IMR-90 (cell line): ENCODE results near the gene ACSF2. TPM values are rescaled to one million over a fixed set of nuclear protein-coding genes. Genes with fewer than 3 reads are reported as not detected.

Source experiments
- ATAC-seq: fragments of 200-7000 bp; cut with Tn5 transposase; 2 replicates; pipeline ENCODE4 v1.9.1; 2020; ENCODE audit warnings: low read depth, mild to moderate bottlenecking, moderate library complexity
- BruUV-seq: library from RNA; stranded (reverse); fragments of 400-500 nt; replicated peaks from 2 replicates; lab custom pipeline; 2021; lab: Mats Ljungman, UMichigan
- CTCF ChIA-PET: fragments of 300-600 bp; formaldehyde crosslinking; extraction: SDS; loops from one replicate; lab custom pipeline; 2021; ENCODE audit warnings: antibody characterized with exemption; lab: Yijun Ruan, JAX
- POLR2A ChIA-PET: fragments of 300-600 bp; sonication (Branson Sonifier 250); formaldehyde crosslinking; loops from one replicate; lab custom pipeline; 2022; ENCODE audit warnings: antibody characterized with exemption; ENCODE audit not compliant: unreplicated experiment; lab: Charles Lee
- DNase-seq: peaks from one replicate; pipeline ENCODE4 v3.0.0; 2013
- H2AFZ ChIP-seq: replicated peaks from 2 replicates; pipeline ENCODE3; 2013; ENCODE audit warnings: low read length, mild to moderate bottlenecking; ENCODE audit not compliant: poor library complexity
- H2AK5ac ChIP-seq: 2 replicates; pipeline ENCODE4 v1.6.1; 2013; ENCODE audit warnings: low read depth, low read length, inconsistent platforms
- H2AK9ac ChIP-seq: replicated peaks from 2 replicates; pipeline ENCODE3; 2013; ENCODE audit warnings: mild to moderate bottlenecking, low read depth, low read length, moderate library complexity; ENCODE audit not compliant: poor library complexity
- H2BK120ac ChIP-seq: 2 replicates; pipeline ENCODE4 v1.6.1; 2013; ENCODE audit warnings: low read depth, low read length, inconsistent platforms
- H2BK15ac ChIP-seq: 3 replicates; pipeline ENCODE4 v1.6.1; 2013; ENCODE audit warnings: low read depth, low read length, inconsistent platforms
- H2BK20ac ChIP-seq: 2 replicates; pipeline ENCODE4 v1.6.1; 2013; ENCODE audit warnings: low read depth, mild to moderate bottlenecking, inconsistent platforms, low read length, moderate library complexity
- H2BK5ac ChIP-seq: 2 replicates; pipeline ENCODE4 v1.6.1; 2013; ENCODE audit warnings: mild to moderate bottlenecking, low read depth, low read length, inconsistent platforms; ENCODE audit not compliant: poor library complexity, severe bottlenecking
- H3K14ac ChIP-seq: replicated peaks from 2 replicates; pipeline ENCODE4 v1.6.1; 2013; ENCODE audit warnings: low read depth, low read length, inconsistent platforms
- H3K18ac ChIP-seq: 2 replicates; pipeline ENCODE4 v1.6.1; 2013; ENCODE audit warnings: low read depth, low read length, control low read depth
- H3K23ac ChIP-seq: 2 replicates; pipeline ENCODE4 v1.6.1; 2013; ENCODE audit warnings: low read depth, low read length, inconsistent platforms
- H3K27ac ChIP-seq: 2 replicates; pipeline ENCODE4 v1.5.1; 2013; ENCODE audit warnings: mild to moderate bottlenecking, control low read depth, low read length; ENCODE audit not compliant: insufficient read depth
- H3K27me3 ChIP-seq: 2 replicates; pipeline ENCODE4 v1.6.1; 2013; ENCODE audit warnings: low read length; ENCODE audit not compliant: control insufficient read depth, insufficient read depth
- H3K36me3 ChIP-seq: 2 replicates; pipeline ENCODE4 v1.6.1; 2013; ENCODE audit warnings: low read length, mixed read lengths; ENCODE audit not compliant: control insufficient read depth, insufficient read depth
- H3K4ac ChIP-seq: 2 replicates; pipeline ENCODE4 v1.6.1; 2013; ENCODE audit warnings: low read depth, low read length, inconsistent platforms
- H3K4me1 ChIP-seq: 2 replicates; pipeline ENCODE4 v1.6.1; 2013; ENCODE audit warnings: low read length, mixed read lengths; ENCODE audit not compliant: control insufficient read depth, insufficient read depth
- H3K4me2 ChIP-seq: 2 replicates; pipeline ENCODE4 v1.6.1; 2013; ENCODE audit warnings: low read depth, mild to moderate bottlenecking, control low read depth, low read length, moderate library complexity
- H3K4me3 ChIP-seq: 2 replicates; pipeline ENCODE4 v1.5.1; 2013; ENCODE audit warnings: low read depth, mild to moderate bottlenecking, control low read depth, low read length, moderate library complexity; ENCODE audit not compliant: insufficient read depth
- H3K56ac ChIP-seq: 2 replicates; pipeline ENCODE4 v1.6.1; 2013; ENCODE audit warnings: low read length, inconsistent platforms; ENCODE audit not compliant: insufficient read depth; ENCODE audit errors: extremely low read depth
- H3K79me1 ChIP-seq, 2 experiments: 2 replicates each; pipeline ENCODE4 v1.6.1; 2013; ENCODE audit warnings: low read length in 2 of 2, inconsistent platforms in 1 of 2, low read depth in 1 of 2
- H3K9ac ChIP-seq: 2 replicates; pipeline ENCODE4 v1.6.1; 2013; ENCODE audit warnings: low read depth, low read length, control low read depth
- H3K9me1 ChIP-seq: 2 replicates; pipeline ENCODE4 v1.6.1; 2013; ENCODE audit warnings: low read length, inconsistent platforms; ENCODE audit not compliant: insufficient read depth
- H3K9me3 ChIP-seq: 2 replicates; pipeline ENCODE4 v1.6.1; 2013; ENCODE audit warnings: low read length; ENCODE audit not compliant: control insufficient read depth, insufficient read depth
- H4K20me1 ChIP-seq: 2 replicates; pipeline ENCODE4 v1.6.1; 2013; ENCODE audit warnings: low read length, inconsistent platforms; ENCODE audit not compliant: insufficient read depth
- H4K5ac ChIP-seq: 2 replicates; pipeline ENCODE4 v1.6.1; 2013; ENCODE audit warnings: mild to moderate bottlenecking, low read depth, low read length, control low read depth
- H4K8ac ChIP-seq, 2 experiments: 2 replicates each; pipeline ENCODE4 v1.6.1; 2013; ENCODE audit warnings: low read depth in 2 of 2, low read length in 2 of 2, control low read depth in 1 of 2, inconsistent platforms in 1 of 2
- H4K91ac ChIP-seq: 2 replicates; pipeline ENCODE4 v1.6.1; 2013; ENCODE audit warnings: low read depth, low read length, inconsistent platforms; ENCODE audit not compliant: insufficient read depth
- BHLHE40 ChIP-seq: fragments of 150-350 bp; IDR thresholded peaks from 2 replicates; pipeline ENCODE4 v1.6.1; 2016; ENCODE audit warnings: mild to moderate bottlenecking, low read depth, low read length
- CEBPB ChIP-seq: IDR thresholded peaks from 2 replicates; pipeline ENCODE4 v1.6.1; 2012; ENCODE audit warnings: low read depth, low read length, improper control_type of control experiment
- MAFK ChIP-seq: IDR thresholded peaks from 2 replicates; pipeline ENCODE4 v1.6.1; 2012; ENCODE audit warnings: low read depth, low read length, improper control_type of control experiment
- MAZ ChIP-seq: IDR thresholded peaks from 2 replicates; pipeline ENCODE4 v1.6.1; 2012; ENCODE audit warnings: low read depth, mild to moderate bottlenecking, low read length, improper control_type of control experiment, moderate library complexity, borderline replicate concordance
- MXI1 ChIP-seq: IDR thresholded peaks from 2 replicates; pipeline ENCODE4 v1.6.1; 2012; ENCODE audit warnings: low read depth, mild to moderate bottlenecking, low read length, moderate library complexity, borderline replicate concordance
- NFE2L2 ChIP-seq: fragments of 150-350 bp; IDR thresholded peaks from 2 replicates; pipeline ENCODE4 v1.6.1; 2016; ENCODE audit warnings: low read depth, mild to moderate bottlenecking, low read length
- POLR2A ChIP-seq: IDR thresholded peaks from 2 replicates; pipeline ENCODE4 v1.6.1; 2012; ENCODE audit warnings: mild to moderate bottlenecking, low read depth, low read length
- RAD21 ChIP-seq: IDR thresholded peaks from 2 replicates; pipeline ENCODE4 v1.6.1; 2012; ENCODE audit warnings: low read length, improper control_type of control experiment
- RCOR1 ChIP-seq: IDR thresholded peaks from 2 replicates; pipeline ENCODE4 v1.6.1; 2012; ENCODE audit warnings: mild to moderate bottlenecking, low read length, improper control_type of control experiment; ENCODE audit not compliant: insufficient replicate concordance
- RFX5 ChIP-seq: IDR thresholded peaks from 2 replicates; pipeline ENCODE4 v1.8.0; 2012; ENCODE audit warnings: low read depth, mild to moderate bottlenecking, low read length, moderate library complexity
- WGBS, 2 experiments: methylation state at CpG; one replicate each; pipeline versions ENCODE4 v1.1.5 to v1.1.7; 2013; ENCODE audit warnings: missing lambda C conversion rate in 2 of 2; ENCODE audit not compliant: insufficient read length in 1 of 2; ENCODE audit errors: extremely low coverage in 2 of 2; 5-methylcytosine and 5-hydroxymethylcytosine counted together
- dilution Hi-C: fragments of 300-500 bp; cut with HindIII; formaldehyde crosslinking; loops from one replicate; pipeline ENCODE4 v1.14.3; 2018; ENCODE audit warnings: low sequenced_read_pairs; ENCODE audit not compliant: unreplicated experiment
- in situ Hi-C: fragments of 300-500 bp; cut with MboI; formaldehyde crosslinking; loops from 3 replicates; pipeline ENCODE4 v1.14.3; 2019; ENCODE audit warnings: low sequenced_read_pairs, inconsistent platforms, mixed read lengths
- intact Hi-C: fragments of 100-400 bp; cut with micrococcal nuclease; formaldehyde crosslinking; loops from 2 replicates; pipeline ENCODE4 v1.10.0; 2022
- polyA plus RNA-seq, 3 experiments: library from polyadenylated mRNA; depleted of rRNA; stranded (reverse); fragments of >200 nt; gene quantifications; 2 replicates each; pipeline ENCODE4 v1.2.3, GENCODE V29; 2012; ENCODE audit warnings: low replicate concordance in 1 of 3
- total RNA-seq: library from RNA; depleted of rRNA; stranded (reverse); fragments of >200 nt; gene quantifications from 2 replicates; pipeline ENCODE4 v1.2.3, GENCODE V29; 2012
- TF ChIP-seq, protein P1 (sequence below): fragments of 150-350 bp; IDR thresholded peaks from 2 replicates; pipeline ENCODE4 v1.6.1; 2017; ENCODE audit warnings: mild to moderate bottlenecking, antibody characterized with exemption, low read length, low read depth
- TF ChIP-seq, protein P2 (sequence below): conservative IDR thresholded peaks from 2 replicates; pipeline ENCODE4 v1.5.1; 2012; ENCODE audit warnings: mild to moderate bottlenecking, low read depth, low read length, improper control_type of control experiment
- TF ChIP-seq, protein P3 (sequence below): fragments of 150-350 bp; IDR thresholded peaks from 2 replicates; pipeline ENCODE4 v1.6.1; 2016; ENCODE audit warnings: low read depth, mild to moderate bottlenecking, low read length, moderate library complexity, borderline replicate concordance

ACSF2 gene
- total and polyA plus RNA-seq, 2 of the 4 experiments (the other 2 are of a cell fraction): 18.5 to 27.2 TPM

GRCh38 chr17:50397111-50397918 is 28.7 kb upstream of the ACSF2 start, which contains the start of gene LRRC59:
TSS of gene LRRC59 (minus strand) at chr17:50397523. CDS start at chr17:50397317, 206 bp downstream.
- Histone ChIP-seq H3K56ac (peak within 1 kb of the TSS; percentile 91), H4K5ac (peak within 1 kb of the TSS; percentile 74), H3K14ac (peak within 1 kb of the TSS; percentile 95), H3K79me1 (peaks cover 25 to 32% of the 10 kb centered on the region in 2 experiments), H4K91ac (peak within 1 kb of the TSS; percentile 96), H2BK20ac (no peak within 1 kb of the TSS), H3K27ac (peak within 1 kb of the TSS; percentile 79), H3K4me3 (peak within 1 kb of the TSS; percentile 96), H2AK9ac (peak within 1 kb of the TSS; percentile 100), H2AFZ (peak within 1 kb of the TSS; percentile 95), H2BK120ac (peak within 1 kb of the TSS; percentile 50), H2BK5ac (peak within 1 kb of the TSS; percentile 65), H3K18ac (peak within 1 kb of the TSS; percentile 5; the same call in 1 of the 2 replicates), H3K9me1 (peaks cover 16% of the 10 kb centered on the region; the same call in 1 of the 2 replicates), H3K23ac (peak within 1 kb of the TSS; percentile 97), H2BK15ac (no peak within 1 kb of the TSS; the same call in 2 of the 3 replicates), H2AK5ac (peak within 1 kb of the TSS; percentile 98), H4K20me1 (peaks cover 44% of the 10 kb centered on the region), H3K9me3 (0 out of 2 replicates have a peak, but pooled peaks cover 2% of the 10 kb centered on the region), H3K27me3 (0 out of 2 replicates have a peak, but pooled peaks cover 2% of the 10 kb centered on the region), H3K4me1 (peaks cover 4% of the 10 kb centered on the region), H3K4ac (peak within 1 kb of the TSS; percentile 99), H4K8ac (peak within 1 kb of the TSS; percentile 80 to 95), H3K9ac (peak within 1 kb of the TSS; percentile 92), H3K36me3 (peaks cover 26% of the 10 kb centered on the region), H3K4me2 (peak within 1 kb of the TSS; percentile 96)
- ChIA-PET POLR2A (interaction anchor here (0.7 to 1.3 kb wide), 3 partner anchors 24 to 99 kb away, joined by 4 to 5 read pairs (median 4); no protein-coding TSS in a partner anchor), CTCF (interaction anchor here (0.6 to 1.4 kb wide), 11 partner anchors 9 to 317 kb away, joined by 3 to 7 read pairs (median 4); partner anchors contain the start of gene ACSF2)
- no TSS peak for BruUV-seq
- ATAC-seq (peak; percentile 98), DNase-seq (peak; percentile 82)
- in situ Hi-C loops (no loop called here), intact Hi-C loops (loop anchor here (1.0 kb wide), 1 partner anchor 81 kb away; the partner anchor contains the start of gene RSAD1), dilution Hi-C loops (no loop called here)
- WGBS, 2 experiments: 2% methylated on average over 31 of the region's 70 CpGs; no CpG with 5 or more reads in 1 of the 2 experiments
- TF ChIP-seq MAFK: no peak
- no peak for TF ChIP-seq RCOR1
- TF ChIP-seq MAZ: peak; percentile 98
- TF ChIP-seq, protein P1, sequence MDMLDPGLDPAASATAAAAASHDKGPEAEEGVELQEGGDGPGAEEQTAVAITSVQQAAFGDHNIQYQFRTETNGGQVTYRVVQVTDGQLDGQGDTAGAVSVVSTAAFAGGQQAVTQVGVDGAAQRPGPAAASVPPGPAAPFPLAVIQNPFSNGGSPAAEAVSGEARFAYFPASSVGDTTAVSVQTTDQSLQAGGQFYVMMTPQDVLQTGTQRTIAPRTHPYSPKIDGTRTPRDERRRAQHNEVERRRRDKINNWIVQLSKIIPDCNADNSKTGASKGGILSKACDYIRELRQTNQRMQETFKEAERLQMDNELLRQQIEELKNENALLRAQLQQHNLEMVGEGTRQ: no peak
- peak; percentile 56 for TF ChIP-seq RAD21
- TF ChIP-seq RFX5: no peak
- TF ChIP-seq POLR2A: peak; percentile 95
- TF ChIP-seq, protein P2, sequence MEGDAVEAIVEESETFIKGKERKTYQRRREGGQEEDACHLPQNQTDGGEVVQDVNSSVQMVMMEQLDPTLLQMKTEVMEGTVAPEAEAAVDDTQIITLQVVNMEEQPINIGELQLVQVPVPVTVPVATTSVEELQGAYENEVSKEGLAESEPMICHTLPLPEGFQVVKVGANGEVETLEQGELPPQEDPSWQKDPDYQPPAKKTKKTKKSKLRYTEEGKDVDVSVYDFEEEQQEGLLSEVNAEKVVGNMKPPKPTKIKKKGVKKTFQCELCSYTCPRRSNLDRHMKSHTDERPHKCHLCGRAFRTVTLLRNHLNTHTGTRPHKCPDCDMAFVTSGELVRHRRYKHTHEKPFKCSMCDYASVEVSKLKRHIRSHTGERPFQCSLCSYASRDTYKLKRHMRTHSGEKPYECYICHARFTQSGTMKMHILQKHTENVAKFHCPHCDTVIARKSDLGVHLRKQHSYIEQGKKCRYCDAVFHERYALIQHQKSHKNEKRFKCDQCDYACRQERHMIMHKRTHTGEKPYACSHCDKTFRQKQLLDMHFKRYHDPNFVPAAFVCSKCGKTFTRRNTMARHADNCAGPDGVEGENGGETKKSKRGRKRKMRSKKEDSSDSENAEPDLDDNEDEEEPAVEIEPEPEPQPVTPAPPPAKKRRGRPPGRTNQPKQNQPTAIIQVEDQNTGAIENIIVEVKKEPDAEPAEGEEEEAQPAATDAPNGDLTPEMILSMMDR: peak; percentile 99
- TF ChIP-seq CEBPB: no peak
- TF ChIP-seq NFE2L2: peak; percentile 14; the same call in 1 of the 2 replicates
- TF ChIP-seq, protein P3, sequence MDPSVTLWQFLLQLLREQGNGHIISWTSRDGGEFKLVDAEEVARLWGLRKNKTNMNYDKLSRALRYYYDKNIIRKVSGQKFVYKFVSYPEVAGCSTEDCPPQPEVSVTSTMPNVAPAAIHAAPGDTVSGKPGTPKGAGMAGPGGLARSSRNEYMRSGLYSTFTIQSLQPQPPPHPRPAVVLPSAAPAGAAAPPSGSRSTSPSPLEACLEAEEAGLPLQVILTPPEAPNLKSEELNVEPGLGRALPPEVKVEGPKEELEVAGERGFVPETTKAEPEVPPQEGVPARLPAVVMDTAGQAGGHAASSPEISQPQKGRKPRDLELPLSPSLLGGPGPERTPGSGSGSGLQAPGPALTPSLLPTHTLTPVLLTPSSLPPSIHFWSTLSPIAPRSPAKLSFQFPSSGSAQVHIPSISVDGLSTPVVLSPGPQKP: no peak
- peak; percentile 91 for TF ChIP-seq MXI1
- peak; percentile 54 for TF ChIP-seq BHLHE40
